ENCODE measurements around the gene ARMC2.

The ARMC2 gene

GRCh38 chr6:108874470-108875160, 26.4 kb downstream of the ARMC2 start:
- TF ChIP-seq CTCF (IDR thresholded peaks at IDR 0.05; ENCODE audit: low read depth, low read length, missing control alignments) = no peak
- peak; percentile 27 for DNase-seq
- Histone ChIP-seq H3K4me3 (ENCODE audit: low read depth, low read length) (no peak overlapping the region), H3K36me3 (replicated peaks) (no peaks in the 10 kb centered on the region), H3K27me3 (replicated peaks) (no peaks in the 10 kb centered on the region), H3K27ac (no peak overlapping the region)
- in situ Hi-C loops (cut with HindIII; ENCODE audit: low pct_ligation_motif_present, low sequenced_read_pairs) = no loop called here

- Histone ChIP-seq H3K27me3 (replicated peaks) (no peaks in the 10 kb centered on the region), H3K27ac (no peak overlapping the region), H3K36me3 (replicated peaks) (no peaks in the 10 kb centered on the region), H3K4me3 (ENCODE audit: low read depth, low read length) (no peak overlapping the region)
- in situ Hi-C loops (cut with HindIII; ENCODE audit: low pct_ligation_motif_present, low sequenced_read_pairs) = no loop called here
- no peak for TF ChIP-seq CTCF (IDR thresholded peaks at IDR 0.05; ENCODE audit: low read depth, low read length, missing control alignments)
- no peak for DNase-seq
These were observed 26.9 kb downstream of the ARMC2 start for GRCh38 chr6:108875161-108875555.

GRCh38 chr6:108877046-108877751, 29.0 kb downstream of the ARMC2 start:
- no peak for TF ChIP-seq CTCF (IDR thresholded peaks at IDR 0.05; ENCODE audit: low read depth, low read length, missing control alignments)
- peak; percentile 61 for DNase-seq

GRCh38 chr6:108878942-108879341, 30.7 kb downstream of the ARMC2 start:
- H3K4me3 ChIP-seq (ENCODE audit: low read depth, low read length) = no peak overlapping the region
- TF ChIP-seq CTCF (IDR thresholded peaks at IDR 0.05; ENCODE audit: low read depth, low read length, missing control alignments) = no peak
- no peaks in the 10 kb centered on the region for H3K27me3 ChIP-seq (replicated peaks)
- no peak for DNase-seq
- in situ Hi-C loops (cut with HindIII; ENCODE audit: low pct_ligation_motif_present, low sequenced_read_pairs) = no loop called here
- H3K36me3 ChIP-seq (replicated peaks) = no peaks in the 10 kb centered on the region
- H3K27ac ChIP-seq = no peak overlapping the region

More at GRCh38 chr6:108877046-108877751, 29.0 kb downstream of the ARMC2 start:
- H3K36me3 ChIP-seq (replicated peaks) = no peaks in the 10 kb centered on the region
- in situ Hi-C loops (cut with HindIII; ENCODE audit: low pct_ligation_motif_present, low sequenced_read_pairs) = no loop called here
- H3K27ac ChIP-seq = no peak overlapping the region
- H3K27me3 ChIP-seq (replicated peaks) = no peaks in the 10 kb centered on the region
- no peak overlapping the region for H3K4me3 ChIP-seq (ENCODE audit: low read depth, low read length)

GRCh38 chr6:108883172-108883571, 35.0 kb downstream of the ARMC2 start:
- in situ Hi-C loops (cut with HindIII; ENCODE audit: low pct_ligation_motif_present, low sequenced_read_pairs) = no loop called here
- Histone ChIP-seq H3K27me3 (replicated peaks) (no peaks in the 10 kb centered on the region), H3K27ac (no peak overlapping the region), H3K4me3 (ENCODE audit: low read depth, low read length) (no peak overlapping the region), H3K36me3 (replicated peaks) (no peaks in the 10 kb centered on the region)
- TF ChIP-seq CTCF (IDR thresholded peaks at IDR 0.05; ENCODE audit: low read depth, low read length, missing control alignments) = no peak
- no peak for DNase-seq

All from brain microvascular endothelial cell (primary cell).